HG02884 (cell line): ENCODE measurements around the gene FCRL6.

ENCODE experiments used
- ATAC-seq: cut with Tn5 transposase; IDR thresholded peaks from one replicate; pipeline ENCODE4 v1.9.1; 2021; ENCODE audit warnings: mild to moderate bottlenecking, moderate library complexity; ENCODE audit not compliant: unreplicated experiment

Gene FCRL6

DNA sequence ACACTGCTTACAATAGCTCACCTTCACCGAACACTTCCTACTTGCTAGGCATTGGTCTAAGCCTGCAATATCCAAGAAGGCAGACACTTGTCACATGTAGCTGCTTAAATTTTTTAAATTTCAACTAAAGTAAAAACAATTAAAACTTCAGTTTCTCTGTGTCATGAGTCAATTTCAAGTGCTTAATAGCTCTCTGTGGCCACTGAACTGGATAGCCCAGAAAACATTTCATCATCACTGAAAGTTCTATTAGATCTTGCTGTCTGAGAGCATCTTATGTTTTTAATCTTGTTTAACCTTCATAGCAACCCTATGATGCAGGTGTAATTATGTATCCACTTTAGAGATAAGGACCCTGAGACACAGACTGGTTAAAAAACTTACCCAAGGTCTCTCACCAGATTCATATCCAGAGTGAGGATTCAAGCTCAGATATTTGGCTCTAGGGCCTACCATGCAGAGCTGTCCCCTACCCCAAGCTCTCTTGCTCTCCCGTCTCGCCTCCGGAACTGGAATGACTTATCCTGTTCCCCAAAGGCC is 2.6 kb upstream of the FCRL6 start:
- no peak for ATAC-seq

DNA sequence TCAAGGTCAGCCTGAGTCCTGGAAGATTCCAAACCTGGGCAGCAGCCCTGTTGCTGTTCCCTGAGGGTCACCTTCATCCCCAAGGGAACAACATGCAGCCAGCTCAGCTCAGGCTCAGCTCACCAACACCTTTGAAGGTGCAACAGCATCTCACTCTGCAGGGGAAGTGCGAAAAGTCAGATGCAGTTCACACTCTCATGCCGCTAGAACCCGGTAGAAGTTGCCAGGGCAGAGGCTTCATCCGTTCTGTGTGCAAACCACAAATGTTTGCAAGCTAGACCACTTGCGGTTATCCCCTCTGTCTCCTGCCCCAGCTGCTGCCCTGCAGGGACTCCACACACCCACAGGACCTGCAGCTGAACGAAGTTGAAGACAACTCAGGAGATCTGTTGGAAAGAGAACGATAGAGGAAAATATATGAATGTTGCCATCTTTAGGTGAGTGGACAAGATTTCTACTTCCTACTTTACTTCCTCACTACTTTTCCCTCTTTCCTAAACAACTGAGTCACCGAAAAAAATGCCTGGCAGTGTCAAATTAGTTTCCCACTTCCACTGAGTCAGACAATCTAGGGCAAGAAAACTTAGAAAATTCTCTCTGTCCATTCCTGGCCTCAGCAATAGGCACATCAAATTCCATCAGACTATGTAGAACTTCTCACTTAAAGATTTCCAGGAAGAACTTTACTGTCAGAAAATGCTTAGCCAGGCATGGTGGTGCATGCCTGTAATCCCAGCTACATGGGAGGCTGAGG is 1.8 kb upstream of the FCRL6 start:
- ATAC-seq: no peak

DNA sequence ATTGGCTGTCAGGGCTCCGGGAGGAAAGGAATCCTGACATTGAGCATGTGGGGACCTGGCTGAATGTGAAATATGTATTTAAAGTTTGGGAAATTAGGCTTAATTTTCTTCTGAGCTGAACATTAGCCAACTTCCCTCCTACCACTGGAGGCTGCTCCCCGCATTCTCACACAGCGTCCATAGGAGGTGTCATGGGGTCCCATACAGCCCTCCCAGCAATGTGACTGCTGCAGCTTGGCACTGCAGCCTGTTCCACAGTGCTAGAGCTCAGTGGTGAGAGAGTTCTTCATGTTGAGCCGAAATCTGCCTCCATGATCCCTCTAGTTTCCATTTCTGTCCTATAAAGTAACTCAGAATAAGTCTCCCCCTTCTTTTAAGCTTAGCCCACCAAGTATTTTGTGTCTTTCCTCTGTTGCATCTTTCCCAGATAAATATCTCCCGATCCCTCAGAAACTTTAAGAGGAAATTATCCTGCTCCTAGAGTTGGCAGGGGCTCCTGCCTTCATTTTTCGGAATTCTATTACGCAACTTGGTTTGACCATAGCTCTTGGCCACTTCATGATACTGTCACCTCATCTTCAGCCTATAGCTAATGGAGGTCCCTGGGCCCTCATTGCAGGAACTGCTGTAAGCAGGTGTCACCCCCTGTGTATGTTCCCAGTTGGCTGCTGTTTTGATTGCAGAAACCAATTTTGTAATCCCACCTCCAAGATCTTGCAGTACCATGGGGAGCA is 2.0 kb downstream of the FCRL6 start:
- ATAC-seq: no peak

DNA sequence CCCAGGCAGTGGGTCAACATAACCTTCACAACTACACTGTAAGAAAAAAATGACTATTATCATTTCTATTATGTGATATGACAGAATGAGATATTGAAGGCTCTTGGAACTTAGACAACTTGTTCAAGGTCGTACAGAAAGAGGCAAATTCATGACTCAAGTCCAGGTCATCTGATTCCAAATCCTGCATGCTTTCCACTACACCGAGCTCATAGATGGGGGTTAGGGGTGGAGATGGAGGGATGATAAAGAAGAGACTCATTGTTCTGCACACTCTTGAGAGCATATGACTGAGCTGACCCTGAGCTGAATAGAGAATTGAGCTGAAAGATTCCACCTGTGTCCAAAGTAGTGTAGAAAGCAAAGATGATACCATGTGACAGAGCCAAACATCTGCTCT is 2.8 kb downstream of the FCRL6 start:
- no peak for ATAC-seq

DNA sequence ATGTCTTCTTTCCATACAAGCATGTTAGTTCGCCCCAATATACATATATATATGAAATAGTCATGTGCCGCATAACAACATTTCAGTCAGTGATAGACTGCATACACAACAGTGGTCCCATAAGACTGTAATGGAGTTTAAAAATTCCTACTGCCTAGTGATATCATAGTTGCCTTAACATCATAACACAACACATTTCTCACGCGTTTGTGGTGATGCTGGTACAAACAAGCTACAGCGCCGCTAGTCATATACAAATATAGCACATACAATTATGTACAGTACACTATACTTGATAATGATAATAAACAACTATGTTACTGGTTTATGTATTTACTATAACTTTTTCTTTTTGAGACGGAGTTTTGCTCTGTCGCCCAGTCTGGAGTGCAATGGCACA is 13.8 kb downstream of the FCRL6 start:
- ATAC-seq: no peak

DNA sequence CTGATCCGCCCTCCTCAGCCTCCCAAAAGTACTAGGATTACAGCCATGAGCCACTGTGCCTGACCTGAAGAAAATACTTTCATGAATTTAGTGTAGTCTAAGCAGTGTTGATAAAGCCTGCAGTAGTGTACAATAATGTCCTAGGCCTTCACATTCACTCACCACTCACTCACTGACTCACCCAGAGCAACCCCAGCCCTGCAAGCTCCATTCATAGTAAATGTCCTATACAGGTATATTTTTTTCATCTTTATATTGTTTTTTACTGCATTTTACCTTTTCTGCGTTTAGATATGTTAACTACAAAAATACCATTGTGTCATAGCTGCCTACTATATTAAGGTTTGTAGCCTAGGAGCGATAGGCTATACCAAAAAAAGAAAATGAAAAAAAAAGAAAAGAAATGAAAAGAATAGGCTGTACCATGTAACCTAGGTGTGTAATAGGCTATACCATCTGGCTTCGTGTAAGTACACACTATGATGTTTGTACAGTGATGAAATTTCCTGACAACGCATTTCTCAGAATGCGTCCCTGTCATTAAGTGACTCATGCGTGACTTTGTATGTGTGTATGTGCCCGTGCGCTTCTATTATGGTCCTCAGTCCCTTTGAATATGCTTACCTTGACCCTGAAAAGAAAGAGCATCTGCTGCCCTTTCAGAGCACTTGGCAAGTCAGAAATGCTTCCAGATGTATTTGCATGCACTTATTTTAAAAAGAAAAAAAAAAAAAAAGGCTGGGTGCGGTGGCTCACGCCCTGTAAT is 15.3 kb downstream of the FCRL6 start:
- ATAC-seq: no peak

DNA sequence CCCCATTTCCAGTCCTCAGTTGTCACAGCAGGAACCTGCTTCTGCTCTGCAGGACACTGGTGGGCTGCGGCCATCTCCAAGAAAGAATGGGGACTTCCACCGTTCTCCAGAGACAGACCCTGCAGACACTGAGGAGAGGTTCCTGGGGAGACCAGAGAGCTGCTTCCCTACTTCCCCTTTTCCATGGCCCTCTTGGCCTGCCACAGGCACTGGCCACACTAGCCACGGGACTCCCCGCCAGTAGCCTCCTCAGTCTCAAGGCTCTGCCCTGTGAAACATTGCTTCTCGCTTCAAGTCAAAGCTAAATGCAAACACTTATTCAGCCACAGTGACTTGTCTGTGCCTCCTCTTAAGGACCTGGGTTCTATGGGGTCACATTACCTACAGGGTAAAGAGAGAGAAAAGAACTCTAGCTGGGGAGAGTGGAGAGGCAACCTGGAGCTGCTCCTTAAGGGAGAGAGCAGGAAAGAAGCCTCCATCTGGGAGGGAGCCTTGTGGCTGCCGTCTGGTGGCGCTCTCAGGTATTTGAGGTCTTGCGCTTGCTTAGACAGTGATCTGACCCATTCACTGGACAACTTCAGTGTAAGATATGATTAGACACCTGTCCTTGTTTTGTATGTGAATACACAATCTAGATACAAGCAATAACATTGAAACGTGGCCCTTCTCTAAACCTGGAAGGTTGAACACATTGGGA is 19.2 kb downstream of the FCRL6 start:
- ATAC-seq: no peak

DNA sequence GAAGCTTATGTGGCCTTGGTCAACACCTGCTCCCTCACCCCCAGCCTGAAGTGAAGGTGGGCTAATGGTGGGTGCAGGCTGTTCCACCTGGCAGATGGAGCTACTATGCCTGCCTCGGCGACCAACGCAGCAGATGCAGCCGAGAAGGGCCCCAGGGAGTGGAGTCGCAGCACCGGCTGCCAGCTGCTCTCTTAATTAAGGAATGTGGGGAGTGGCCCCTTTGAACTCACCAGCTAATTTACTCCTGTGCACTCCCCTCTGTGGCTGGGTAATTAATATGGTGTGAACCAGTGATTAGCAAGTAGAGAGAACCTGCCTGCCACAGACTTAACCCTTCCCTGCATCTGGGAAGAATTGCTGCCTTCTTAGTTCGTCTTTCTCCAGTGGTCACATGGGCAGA is 21.2 kb downstream of the FCRL6 start:
- ATAC-seq: no peak

DNA sequence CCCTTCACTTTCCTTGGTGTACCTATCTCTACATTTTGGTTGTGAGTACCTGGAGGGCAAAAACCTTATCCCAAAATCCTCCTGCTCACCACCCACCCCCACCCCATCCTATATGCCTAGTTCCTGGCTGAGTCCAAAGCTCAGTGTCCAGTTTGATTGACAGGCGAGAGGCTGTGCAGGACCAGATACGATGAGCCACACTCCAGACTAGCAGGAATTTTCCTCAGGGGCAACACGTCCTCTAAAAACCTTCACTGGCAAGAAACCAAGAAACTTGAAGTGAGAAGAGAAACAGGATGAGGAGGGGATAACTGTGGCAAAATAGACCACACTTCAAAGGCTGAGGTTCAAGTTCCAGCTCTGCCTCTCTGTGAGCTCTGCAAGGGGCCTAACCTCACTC is 23.4 kb downstream of the FCRL6 start:
- ATAC-seq: no peak

DNA sequence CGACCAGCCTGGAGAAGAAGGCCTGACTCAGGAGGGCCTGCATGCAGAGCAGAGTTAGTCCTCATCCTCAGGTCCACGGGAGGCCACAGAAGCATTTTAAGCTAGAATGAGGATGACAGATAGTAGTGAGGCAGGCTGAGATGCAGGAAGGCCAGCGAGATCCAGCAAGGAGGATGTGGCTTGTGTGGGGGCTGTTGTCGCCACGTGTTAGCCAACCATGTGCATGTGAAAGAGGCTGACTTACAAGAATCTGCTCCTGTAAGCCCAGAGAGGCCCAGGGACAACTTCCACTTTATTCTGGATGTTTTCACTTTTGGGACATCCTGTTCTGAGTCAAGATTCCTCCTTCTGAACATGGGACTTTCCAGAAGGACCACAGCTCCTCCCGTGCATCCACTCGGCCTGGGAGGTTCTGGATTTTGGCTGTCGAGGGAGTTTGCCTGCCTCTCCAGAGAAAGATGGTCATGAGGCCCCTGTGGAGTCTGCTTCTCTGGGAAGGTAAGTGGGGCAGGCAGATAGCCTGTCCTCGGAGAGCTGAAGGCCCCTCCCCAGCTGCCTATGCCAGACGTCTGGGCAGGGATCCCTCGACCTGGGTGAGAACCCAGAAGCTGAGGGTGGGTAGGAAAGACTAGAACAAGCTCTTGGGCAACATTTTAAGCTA is 24.4 kb downstream of the FCRL6 start, which contains the start of gene SLAMF8:
TSS of gene SLAMF8 (plus strand) at position 433 of the 661 bp plus-strand sequence. CDS start at position 459, 26 bp downstream.
- peak; percentile 43 for ATAC-seq

DNA sequence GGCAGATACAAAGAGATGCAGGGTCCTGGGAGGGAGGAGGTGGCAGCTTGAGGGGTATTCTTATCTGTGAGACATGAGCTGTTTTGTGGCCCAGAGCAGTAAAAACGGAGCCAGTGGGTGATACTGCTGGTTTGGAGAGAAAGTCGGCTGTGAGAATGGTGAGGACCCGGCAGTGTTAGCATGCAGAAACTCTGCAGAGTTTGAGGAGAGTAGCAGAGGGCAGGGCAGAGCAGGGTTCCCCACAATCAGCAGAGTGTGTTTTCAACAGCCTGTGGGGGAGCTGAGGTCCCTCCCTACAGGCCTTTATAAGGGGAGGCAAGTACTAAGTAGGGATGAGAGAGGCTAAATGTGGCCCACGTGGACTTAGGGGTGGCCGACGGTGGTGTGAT is 24.9 kb downstream of the FCRL6 start:
- ATAC-seq: no peak

DNA sequence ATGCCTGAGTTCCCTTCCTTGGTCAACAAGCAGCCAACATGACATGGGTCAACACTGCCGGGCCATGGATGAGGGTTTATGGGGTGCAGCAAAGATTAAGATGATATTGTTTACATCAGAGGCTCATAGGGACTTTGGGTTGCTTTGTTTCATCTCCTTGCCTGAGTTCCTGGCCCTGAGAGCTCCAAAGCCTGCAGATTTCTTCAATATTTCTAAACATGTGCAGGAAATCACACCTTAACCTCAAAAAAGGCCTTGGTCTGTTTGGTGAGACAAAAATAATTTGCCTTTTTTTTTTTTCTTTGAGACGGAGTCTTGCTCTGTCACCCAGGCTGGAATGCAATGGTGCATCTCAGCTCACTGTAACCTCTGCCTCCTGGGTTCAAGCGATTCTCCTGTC is 25.4 kb downstream of the FCRL6 start:
- no peak for ATAC-seq

DNA sequence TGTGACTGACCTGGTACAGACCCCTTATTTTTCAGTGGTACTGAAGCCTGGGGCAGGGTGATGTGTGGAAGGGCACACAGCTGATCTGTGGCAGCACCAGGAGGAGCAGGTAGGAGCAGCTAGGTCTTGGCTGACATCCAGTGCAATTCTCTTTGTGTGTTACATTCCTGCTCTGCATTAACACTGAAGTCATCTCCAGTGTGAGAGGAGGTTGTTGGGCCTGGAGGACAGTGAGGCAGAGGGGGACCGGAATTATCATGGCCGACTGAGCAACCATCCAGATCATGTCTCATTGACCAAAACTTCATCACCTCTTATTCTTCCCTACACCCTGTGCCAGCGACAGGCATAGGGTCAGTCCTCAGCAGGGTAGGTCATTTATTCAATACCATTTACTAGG is 26.0 kb downstream of the FCRL6 start:
- no peak for ATAC-seq

DNA sequence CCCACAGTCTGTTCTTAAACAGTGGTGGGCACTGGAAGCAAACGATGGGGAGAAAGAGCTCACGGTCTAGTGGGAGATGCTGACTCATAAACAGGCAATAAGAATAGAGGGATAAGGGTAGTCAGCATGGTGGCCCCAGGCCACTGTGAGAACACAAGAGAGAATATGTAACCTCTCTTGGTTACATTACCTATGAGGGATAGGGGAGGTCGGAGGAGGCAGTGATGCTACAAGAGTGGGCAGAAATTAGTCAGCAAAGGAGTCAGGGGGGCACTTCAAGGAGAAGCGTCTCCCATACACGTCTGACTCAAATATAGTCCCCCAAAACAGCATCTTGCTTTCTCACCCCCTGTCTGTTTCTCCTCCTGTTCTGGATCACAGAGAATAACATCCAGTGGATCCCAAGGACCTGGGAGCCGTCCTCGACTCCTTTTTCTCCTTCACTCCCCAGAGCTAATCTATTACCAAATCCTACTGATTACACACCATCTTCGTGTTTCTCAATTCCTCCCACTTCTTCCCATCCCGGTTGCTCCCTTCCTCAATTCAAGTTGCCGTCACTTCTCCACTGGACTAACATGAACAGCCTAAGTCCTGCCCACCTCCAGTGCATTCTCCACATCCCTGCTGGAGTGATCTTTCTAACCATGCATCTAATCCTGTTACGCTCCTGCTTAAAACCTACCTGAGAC is 26.6 kb downstream of the FCRL6 start:
- ATAC-seq: no peak

DNA sequence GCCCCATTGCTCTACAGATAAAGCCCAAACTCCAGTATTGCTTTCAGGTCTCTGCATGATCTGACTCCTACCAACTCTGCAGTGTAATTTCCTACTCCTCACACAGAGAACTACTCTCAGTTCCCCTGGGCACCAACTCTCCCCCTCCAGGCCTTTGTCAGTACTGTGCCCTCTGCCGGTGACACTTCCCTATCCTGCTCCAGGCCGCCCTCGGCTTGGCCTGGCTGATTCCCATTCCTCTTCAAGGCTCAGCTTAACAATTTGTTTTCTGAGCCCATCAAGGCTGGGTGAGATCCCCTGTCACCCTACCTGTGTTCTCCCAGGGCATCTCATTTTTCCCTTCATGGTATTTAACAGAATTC is 27.1 kb downstream of the FCRL6 start:
- ATAC-seq: peak; percentile 53

DNA sequence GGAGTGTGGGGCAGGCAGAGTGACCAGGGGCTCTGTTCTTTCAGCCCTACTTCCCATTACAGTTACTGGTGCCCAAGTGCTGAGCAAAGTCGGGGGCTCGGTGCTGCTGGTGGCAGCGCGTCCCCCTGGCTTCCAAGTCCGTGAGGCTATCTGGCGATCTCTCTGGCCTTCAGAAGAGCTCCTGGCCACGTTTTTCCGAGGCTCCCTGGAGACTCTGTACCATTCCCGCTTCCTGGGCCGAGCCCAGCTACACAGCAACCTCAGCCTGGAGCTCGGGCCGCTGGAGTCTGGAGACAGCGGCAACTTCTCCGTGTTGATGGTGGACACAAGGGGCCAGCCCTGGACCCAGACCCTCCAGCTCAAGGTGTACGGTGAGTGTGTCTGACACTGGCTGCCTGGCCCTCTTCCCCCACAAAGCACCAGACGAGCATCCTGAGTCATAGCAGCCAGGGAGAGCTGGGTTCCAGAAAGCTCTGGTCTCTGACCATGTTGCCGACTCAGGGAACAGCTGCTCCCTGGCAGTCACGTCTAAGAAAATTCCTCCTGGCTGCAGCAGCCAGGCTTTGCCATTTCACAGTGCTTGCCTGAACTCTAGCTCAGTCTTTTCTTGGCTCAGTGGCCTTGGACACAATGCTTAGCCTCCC is 27.8 kb downstream of the FCRL6 start:
- no peak for ATAC-seq

DNA sequence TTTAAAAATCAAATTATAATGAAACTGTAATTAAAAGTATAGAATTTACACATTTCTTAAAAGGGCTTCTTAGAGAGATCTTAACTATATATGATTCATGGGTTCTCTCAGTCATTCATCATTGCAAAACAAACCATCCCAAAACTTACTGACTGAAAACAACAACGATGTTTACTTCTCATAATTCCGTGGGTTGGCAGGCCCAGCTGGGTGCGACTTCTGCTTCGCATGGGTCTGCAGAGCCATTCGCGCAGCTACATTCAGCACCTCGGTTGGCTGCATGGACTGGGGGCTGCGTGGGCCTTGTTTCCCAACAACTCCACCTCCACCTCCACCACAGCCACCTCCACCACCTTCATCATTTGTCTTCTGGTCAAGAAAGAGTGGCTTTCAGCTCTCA is 28.6 kb downstream of the FCRL6 start:
- ATAC-seq: no peak

DNA sequence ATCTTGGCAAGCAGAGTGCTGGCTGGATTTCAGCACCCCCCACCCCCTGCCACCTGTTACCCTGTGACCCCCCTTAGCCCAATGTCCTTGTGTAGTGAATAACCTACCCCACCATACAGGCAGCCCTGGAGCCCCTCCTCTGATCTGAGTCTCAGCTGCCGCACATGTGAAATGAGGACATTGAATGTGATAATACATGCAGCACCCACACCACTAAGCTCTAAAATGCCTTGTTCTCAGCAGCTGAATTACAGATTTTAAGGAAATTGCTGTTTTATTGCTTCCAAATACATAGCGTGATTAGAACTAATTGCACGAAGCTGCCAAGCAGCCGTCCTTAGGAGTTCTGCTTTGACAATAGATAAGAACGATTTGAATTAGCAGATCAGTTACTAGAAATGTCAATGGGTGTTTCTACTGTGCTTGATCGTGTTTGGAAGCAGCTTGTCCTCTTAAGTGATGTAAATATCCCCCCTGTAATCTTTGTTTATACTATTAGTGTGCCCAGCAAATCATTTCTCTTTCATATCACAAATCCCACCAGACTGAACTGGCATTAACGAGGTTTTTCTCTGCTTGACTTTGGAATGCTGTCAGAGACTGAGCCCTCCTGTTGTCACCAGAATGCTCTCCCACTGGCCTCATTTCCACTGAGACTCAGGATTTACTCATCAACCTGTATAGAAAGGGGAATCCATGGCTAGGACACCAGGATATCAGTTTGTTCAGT is 29.4 kb downstream of the FCRL6 start:
- no peak for ATAC-seq

DNA sequence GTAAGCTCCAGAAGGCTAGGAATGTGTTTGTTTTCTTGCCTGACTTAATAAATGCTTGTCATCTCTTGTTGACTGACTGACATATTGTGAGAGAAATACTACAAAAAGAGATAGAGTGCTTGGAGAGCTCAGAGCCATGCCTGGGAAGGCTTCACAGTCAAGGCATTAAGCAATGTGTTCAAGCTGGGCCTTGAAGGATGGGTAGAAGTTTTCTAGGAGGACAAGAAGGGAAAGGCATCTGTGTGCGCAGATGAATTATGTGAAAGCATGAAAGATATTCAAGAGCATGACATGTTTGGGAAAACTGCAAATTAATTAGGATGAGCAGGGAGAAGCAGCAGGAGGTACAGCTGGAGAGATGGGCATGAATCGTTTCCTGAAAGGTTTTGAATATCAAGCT is 30.1 kb downstream of the FCRL6 start:
- ATAC-seq: no peak
